Adrenal gland (tissue), 12 donors: ENCODE data around the gene RECK. TPM values are rescaled to one million over a fixed set of nuclear protein-coding genes. Genes with fewer than 3 reads are reported as not detected.

Experiments
- DNase-seq, 7 donors: peaks; one replicate each; pipeline ENCODE4 v3.0.0-alpha.2; 2019 to 2020
- H3K27ac ChIP-seq, 5 donors: fragments of 200-600 bp; sonication (generic) in 4 of 5; 1 replicate in 3 of 5; 2 replicates in 2 of 5; pipeline versions ENCODE4 v1.5.1 to v1.8.0; 2016 to 2020; ENCODE audit warnings: mild to moderate bottlenecking in 1 of 5
- H3K27me3 ChIP-seq: fragments of 200-600 bp; 2 replicates; pipeline ENCODE4 v1.8.0; 2021
- H3K36me3 ChIP-seq, 2 donors: fragments of 200-600 bp; replicated peaks in 1 of 2; 1 replicate in 1 of 2; 2 replicates in 1 of 2; pipeline versions ENCODE4 v1.5.1 to v1.8.0; 2018 to 2022
- H3K4me1 ChIP-seq, 2 donors: fragments of 200-600 bp; replicated peaks in 1 of 2; 1 replicate in 1 of 2; 2 replicates in 1 of 2; pipeline versions ENCODE4 v1.5.1 to v1.8.0; 2018 to 2021
- H3K4me3 ChIP-seq, 4 donors: fragments of 200-600 bp; sonication (generic) in 3 of 4; one replicate each; pipeline ENCODE4 v1.5.1; 2016 to 2018
- H3K9me3 ChIP-seq, 3 donors: fragments of 200-600 bp; sonication (generic) in 1 of 3; replicated peaks in 1 of 3; 1 replicate in 2 of 3; 2 replicates in 1 of 3; pipeline versions ENCODE4 v1.5.1 to v1.8.0; 2016 to 2021
- POLR2A ChIP-seq, 2 donors: fragments of 450-650 bp; IDR thresholded peaks; one replicate each; pipeline ENCODE4 v1.6.1; 2017; ENCODE audit warnings: antibody characterized with exemption in 2 of 2, mild to moderate bottlenecking in 2 of 2, moderate library complexity in 1 of 2
- WGBS, 4 donors: extraction: QIAGEN DNeasy Blood & Tissue Kit in 2 of 4; methylation state at CpG; one replicate each; pipeline versions ENCODE4 v1.1.5 to v1.1.7; 2013 to 2017; 5-methylcytosine and 5-hydroxymethylcytosine counted together
- intact Hi-C, 2 donors: fragments of 100-400 bp; cut with DNase I; formaldehyde crosslinking; loops; one replicate each; pipeline versions ENCODE4 v1.14.1 to v1.15.0; 2022 to 2023
- polyA plus RNA-seq, 3 donors: library from polyadenylated mRNA; stranded (reverse); fragments of 200-250 nt in 2 of 3; fragments of 350-450 nt in 1 of 3; fragmentation: Illumina TruSeq in 1 of 3; extraction: RNeasy Lipid Tissue Mini Kit (QIAGEN cat#74804) in 1 of 3; gene quantifications; one replicate each; pipeline ENCODE4 v1.2.3, GENCODE V29; 2013 to 2014
- total RNA-seq, 9 donors: library from RNA; depleted of rRNA in 4 of 9; stranded (reverse); fragments of >200 nt in 4 of 9; fragments of 120-200 nt in 1 of 9; fragmentation: NEBNext Ultra II Directional in 1 of 9; extraction: Animal tissue kit (Norgen Biotek cat#: 25700) in 1 of 9; gene quantifications; one replicate each; pipeline versions ENCODE4 v1.1.0 to v1.2.4, GENCODE V29; 2013 to 2023
- TF ChIP-seq, protein P1 (sequence below), 6 experiments: fragments of 450-650 bp in 4 of 6; fragments of 200-600 bp in 2 of 6; sonication (generic) in 1 of 6; IDR thresholded peaks; 1 replicate in 5 of 6; 2 replicates in 1 of 6; pipeline versions ENCODE4 v1.5.1 to v1.8.0; 2016 to 2021; ENCODE audit warnings: antibody characterized with exemption in 6 of 6, mild to moderate bottlenecking in 2 of 6, moderate library complexity in 1 of 6
- donor health status: healthy with polysubstance abuse.
- donor health status: Bipolar disorder and iron deficiency.
- donor health status: DM: yes; HTN: yes; CAD: no.
- donor health status: DM: no; HTN: no; CAD: no.
- donor health status: DM: no; HTN: no; CAD: no.
- donor health status: DM: yes; HTN: yes; CAD: no.

Gene RECK
- total and polyA plus RNA-seq, 12 donors, result 4.1 to 15.8 (median 9.6) TPM

DNA sequence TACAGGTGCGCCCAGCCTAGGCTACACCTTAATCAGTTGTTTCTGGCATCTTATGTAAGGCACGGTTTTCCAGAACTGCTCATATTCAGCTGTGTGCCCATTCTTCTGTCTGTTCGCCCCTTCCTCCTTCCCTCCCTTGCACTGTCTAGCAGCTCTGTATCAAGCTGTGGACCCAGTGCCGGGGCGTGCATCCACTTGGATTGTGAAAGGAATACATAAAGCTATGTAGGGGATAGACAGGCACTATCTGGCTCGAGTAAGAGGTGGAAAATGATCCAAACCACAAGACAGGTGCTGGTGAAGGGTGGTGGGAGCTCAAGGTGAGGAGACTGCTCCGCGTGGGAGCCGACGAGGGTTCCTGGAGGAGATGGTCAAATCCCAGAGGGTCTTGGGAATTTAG is 101.8 kb downstream of the RECK start:
- no peak overlapping the region for H3K27ac ChIP-seq

DNA sequence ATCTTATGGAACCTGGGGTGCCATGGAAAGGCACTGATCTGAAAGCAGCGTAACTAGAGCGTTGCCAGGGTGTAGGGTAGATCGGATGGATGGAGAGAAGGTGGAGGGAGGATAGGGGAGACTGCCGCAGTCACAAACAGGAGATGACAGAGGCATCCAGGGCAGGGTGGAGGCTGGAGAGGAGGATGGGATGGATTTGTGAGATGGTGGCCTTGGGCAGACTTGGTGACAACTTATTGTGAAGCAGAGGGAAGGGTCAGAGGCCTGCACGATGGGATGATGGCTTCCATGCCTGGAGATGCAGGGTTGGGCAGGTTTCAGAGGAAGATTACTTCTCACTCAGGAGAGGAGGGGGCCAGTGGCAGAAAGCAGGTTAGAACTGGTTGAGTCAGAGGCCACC is 102.2 kb downstream of the RECK start:
- Histone ChIP-seq H3K9me3 (no peaks in the 10 kb centered on the region), H3K4me3 (no peak overlapping the region), H3K27me3 (no peaks in the 10 kb centered on the region), H3K27ac (no peak overlapping the region), H3K4me1 (peaks cover 21 to 48% of the 10 kb centered on the region in 2 donors), H3K36me3 (no peaks in the 10 kb centered on the region)
- intact Hi-C loops, result no loop called here
- TF ChIP-seq POLR2A (IDR thresholded peaks at IDR 0.05), result no peak
- TF ChIP-seq, protein P1, sequence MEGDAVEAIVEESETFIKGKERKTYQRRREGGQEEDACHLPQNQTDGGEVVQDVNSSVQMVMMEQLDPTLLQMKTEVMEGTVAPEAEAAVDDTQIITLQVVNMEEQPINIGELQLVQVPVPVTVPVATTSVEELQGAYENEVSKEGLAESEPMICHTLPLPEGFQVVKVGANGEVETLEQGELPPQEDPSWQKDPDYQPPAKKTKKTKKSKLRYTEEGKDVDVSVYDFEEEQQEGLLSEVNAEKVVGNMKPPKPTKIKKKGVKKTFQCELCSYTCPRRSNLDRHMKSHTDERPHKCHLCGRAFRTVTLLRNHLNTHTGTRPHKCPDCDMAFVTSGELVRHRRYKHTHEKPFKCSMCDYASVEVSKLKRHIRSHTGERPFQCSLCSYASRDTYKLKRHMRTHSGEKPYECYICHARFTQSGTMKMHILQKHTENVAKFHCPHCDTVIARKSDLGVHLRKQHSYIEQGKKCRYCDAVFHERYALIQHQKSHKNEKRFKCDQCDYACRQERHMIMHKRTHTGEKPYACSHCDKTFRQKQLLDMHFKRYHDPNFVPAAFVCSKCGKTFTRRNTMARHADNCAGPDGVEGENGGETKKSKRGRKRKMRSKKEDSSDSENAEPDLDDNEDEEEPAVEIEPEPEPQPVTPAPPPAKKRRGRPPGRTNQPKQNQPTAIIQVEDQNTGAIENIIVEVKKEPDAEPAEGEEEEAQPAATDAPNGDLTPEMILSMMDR (IDR thresholded peaks at IDR 0.05), result no peak
- 80 to 93% (median 92%) methylated on average over 5 of the region's 5 CpGs for WGBS, 4 donors
- DNase-seq, result no peak

More for the DNA sequence above, 101.8 kb downstream of the RECK start:
- intact Hi-C loops, result no loop called here
- no peaks in the 10 kb centered on the region for H3K36me3 ChIP-seq
- no peaks in the 10 kb centered on the region for H3K27me3 ChIP-seq
- 91 to 98% (median 95%) methylated on average over 10 of the region's 10 CpGs for WGBS, 4 donors
- H3K4me3 ChIP-seq, result no peak overlapping the region
- H3K4me1 ChIP-seq, result peaks cover 21 to 47% of the 10 kb centered on the region in 2 donors
- DNase-seq, result no peak
- TF ChIP-seq, protein P1 (IDR thresholded peaks at IDR 0.05), result no peak
- no peak for TF ChIP-seq POLR2A (IDR thresholded peaks at IDR 0.05)
- H3K9me3 ChIP-seq, result no peaks in the 10 kb centered on the region

DNA sequence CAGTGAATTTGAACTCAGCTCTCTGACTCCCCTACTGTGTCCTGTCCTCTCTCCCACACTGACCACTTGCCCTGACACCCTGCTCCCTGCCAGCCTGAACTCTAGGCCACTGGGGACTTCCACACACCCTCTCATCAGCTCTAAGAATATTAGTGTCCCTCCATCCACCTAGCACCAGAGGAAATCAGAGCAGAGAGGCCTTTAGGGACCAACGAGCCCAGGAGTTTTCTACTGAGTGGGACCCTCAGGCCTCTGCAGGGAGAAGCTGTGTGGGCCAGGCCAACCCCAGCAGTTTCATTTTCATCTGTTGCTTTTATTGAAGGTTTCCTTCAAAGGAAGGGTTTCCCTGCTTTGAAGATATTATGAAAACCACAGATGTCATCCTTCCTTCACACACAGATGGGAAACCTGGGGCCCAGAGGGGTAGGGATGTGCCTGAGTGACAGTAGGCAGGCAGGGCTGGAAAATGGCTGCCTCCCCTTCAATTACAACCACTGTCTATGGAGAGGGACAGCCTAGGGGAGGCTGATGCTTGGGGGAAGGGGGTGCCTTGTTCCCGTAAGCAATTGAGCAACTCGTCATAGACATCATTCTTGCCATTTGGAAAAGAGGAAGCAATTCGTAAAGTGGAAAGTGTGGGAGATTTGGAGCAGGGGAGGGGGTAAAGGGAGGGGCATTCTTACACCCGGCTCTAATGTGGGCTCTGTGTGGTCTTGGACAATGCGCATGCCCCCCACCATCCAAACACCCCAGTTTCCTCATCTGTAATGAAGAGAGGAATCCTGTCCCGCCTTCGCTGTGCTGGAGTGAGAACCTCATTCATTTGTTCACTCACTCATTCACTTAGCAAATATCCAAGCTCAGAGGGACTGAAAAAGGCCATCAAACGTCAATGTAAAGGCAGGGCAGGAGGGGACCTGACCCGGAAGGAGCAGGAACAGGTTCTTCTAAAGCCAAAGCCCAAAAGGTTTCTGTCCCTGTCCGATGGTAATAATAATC is 103.7 kb downstream of the RECK start:
- Histone ChIP-seq H3K4me1 (peaks cover 21 to 48% of the 10 kb centered on the region in 2 donors), H3K27ac (peak overlapping the region in 1 of 5 donors; percentile 48), H3K9me3 (no peaks in the 10 kb centered on the region), H3K4me3 (no peak overlapping the region), H3K27me3 (no peaks in the 10 kb centered on the region), H3K36me3 (no peaks in the 10 kb centered on the region)
- intact Hi-C loops, result no loop called here
- WGBS, 4 donors, result 81 to 85% (median 83%) methylated on average over 11 of the region's 11 CpGs
- DNase-seq, result peak in 1 of 7 donors; percentile 37
- TF ChIP-seq POLR2A (IDR thresholded peaks at IDR 0.05), result no peak
- TF ChIP-seq, protein P1 (IDR thresholded peaks at IDR 0.05), result no peak

DNA sequence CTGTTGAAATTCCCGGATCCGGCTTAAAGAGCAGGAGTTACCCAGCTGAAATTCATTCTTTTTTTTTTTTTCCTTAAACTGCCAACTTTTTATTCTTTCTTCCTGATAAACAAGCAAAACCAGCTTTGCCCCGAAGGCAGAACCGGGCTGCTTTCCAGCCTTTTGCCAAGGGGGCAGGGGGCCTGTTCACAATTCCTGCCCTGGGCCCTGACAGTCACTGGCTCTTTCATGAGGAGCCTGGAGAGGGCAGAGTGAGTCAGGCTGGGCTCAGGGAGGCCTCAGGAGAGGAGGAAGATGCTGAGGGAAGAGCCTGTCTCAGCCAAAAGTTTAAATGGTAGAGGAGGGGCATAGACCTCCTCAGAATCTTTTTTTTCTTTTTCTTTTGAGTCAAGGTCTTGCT is 104.6 kb downstream of the RECK start:
- H3K36me3 ChIP-seq, result no peaks in the 10 kb centered on the region
- H3K27ac ChIP-seq, result no peak overlapping the region
- intact Hi-C loops, result no loop called here
- no peaks in the 10 kb centered on the region for H3K9me3 ChIP-seq
- peaks cover 21 to 48% of the 10 kb centered on the region in 2 donors for H3K4me1 ChIP-seq
- no peak overlapping the region for H3K4me3 ChIP-seq
- no peak for TF ChIP-seq POLR2A (IDR thresholded peaks at IDR 0.05)
- TF ChIP-seq, protein P1 (IDR thresholded peaks at IDR 0.05), result peak in 4 of 6 experiments; percentile 30 to 47 (median 36)
- peak in 3 of 7 donors; percentile 61 to 64 (median 63) for DNase-seq
- 57 to 79% (median 67%) methylated on average over 4 of the region's 4 CpGs for WGBS, 4 donors
- H3K27me3 ChIP-seq, result no peaks in the 10 kb centered on the region
